Activated gamma-delta T cell treated with anti-CD3 and anti-CD28 coated beads, Interleukin-2, amount 50 U/mL, for 16 hours (primary cell): Measurements from ENCODE around the gene BICC1.

Experiments used
- DNase-seq: peaks from one replicate; pipeline ENCODE4 v3.0.0-alpha.2; 2020; ENCODE audit warnings: low read depth

The BICC1 gene

GRCh38 chr10:58516119-58516518 is 3.4 kb downstream of the BICC1 start:
- no peak for DNase-seq

- no peak for DNase-seq
Measured at GRCh38 chr10:58516671-58517070, 4.0 kb downstream of the BICC1 start.

DNA sequence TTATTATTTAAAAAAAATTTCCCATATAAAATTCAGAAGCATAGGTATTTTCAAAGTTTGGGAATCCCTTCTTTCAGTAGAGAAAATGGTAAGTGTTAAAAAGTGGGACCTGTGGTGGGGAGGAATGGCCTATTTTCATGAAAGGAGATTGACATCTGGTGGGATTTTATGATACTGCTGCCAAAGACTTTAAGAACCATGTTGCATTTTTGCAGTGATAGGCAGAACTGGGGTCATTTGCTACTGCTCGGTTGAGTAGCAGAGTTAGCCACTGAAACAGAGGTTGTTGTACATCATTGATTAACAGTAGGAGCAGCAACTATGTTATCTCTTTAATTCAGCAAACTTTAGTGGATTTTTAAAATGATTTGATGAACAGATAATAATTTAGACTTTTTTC is 4.4 kb downstream of the BICC1 start:
- DNase-seq = no peak

GRCh38 chr10:58517491-58518355 is 5.1 kb downstream of the BICC1 start:
- no peak for DNase-seq

DNA sequence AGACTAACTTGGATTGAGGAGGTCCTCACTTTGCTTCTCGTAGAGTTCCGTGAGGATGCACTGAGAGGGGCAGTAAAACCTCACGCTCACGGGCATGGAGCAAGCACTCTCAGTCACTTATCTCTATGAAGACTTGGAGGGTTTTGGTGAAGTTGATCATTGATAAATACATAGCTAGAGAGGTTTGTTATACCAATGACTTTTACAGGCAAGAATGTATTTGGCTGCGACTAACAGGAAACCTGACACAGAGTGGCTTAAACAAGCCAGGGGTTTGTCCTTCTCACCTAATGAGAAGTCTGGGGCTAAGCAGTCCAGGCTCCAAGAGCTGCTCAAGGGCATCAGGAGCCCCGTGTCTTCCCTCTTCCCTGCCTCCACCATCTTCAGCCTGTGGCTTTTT is 6.1 kb downstream of the BICC1 start:
- no peak for DNase-seq

- no peak for DNase-seq
Measured at GRCh38 chr10:58529077-58529728, 16.5 kb downstream of the BICC1 start.

DNA sequence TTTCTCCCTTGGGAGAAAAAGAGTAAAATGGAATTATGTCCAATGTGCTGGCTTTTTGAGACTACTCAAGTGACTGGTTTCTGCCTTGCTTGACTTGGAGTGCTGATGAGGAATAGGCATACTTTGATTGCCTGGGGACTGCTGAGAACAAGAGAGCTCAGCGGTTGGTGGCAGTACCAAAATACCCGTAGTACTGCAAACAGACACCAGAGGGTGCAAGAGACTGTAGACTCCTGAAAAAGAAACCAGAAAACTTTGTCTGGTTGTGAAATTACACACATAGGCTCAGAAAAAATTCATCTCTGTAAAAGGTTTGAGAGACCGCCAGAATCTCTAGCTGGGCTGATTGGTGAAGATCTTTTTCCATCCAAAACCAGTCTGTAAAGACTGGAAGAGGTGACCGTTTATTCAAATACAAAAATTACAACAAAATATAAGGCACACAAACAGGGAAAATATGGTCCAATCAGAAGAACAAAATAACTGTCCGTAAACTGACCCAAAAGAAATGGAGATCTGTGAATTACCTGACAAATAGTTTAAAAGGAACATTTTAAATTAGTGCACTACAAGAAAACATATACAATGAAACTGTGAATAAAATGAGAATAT is 18.5 kb downstream of the BICC1 start:
- DNase-seq = peak; percentile 14

- DNase-seq = no peak
Measured at GRCh38 chr10:58535311-58535710, 22.6 kb downstream of the BICC1 start.

GRCh38 chr10:58543141-58543540 is 30.5 kb downstream of the BICC1 start:
- no peak for DNase-seq

DNA sequence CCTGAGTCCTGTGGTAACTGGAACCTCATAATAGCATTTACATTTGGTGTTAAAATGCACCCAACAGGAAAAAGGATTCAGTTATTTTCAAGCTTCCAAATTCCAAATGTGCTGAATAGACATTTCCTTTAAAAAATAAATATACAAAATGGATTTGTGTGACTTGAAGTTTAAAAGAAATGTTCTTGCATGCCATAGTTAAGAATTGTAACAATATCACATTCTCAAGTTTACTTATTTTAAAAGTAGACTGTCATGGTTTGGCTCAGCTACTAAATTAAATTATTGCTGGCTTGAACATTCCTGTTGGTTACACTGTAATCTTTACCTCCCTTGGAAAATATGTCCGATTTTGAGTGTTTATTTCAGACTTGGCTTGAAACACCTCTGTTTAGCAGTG is 31.5 kb downstream of the BICC1 start:
- DNase-seq = no peak

- DNase-seq = no peak
Measured at GRCh38 chr10:58545427-58545826, 32.8 kb downstream of the BICC1 start.

GRCh38 chr10:58546137-58546536 is 33.5 kb downstream of the BICC1 start:
- DNase-seq = no peak

DNA sequence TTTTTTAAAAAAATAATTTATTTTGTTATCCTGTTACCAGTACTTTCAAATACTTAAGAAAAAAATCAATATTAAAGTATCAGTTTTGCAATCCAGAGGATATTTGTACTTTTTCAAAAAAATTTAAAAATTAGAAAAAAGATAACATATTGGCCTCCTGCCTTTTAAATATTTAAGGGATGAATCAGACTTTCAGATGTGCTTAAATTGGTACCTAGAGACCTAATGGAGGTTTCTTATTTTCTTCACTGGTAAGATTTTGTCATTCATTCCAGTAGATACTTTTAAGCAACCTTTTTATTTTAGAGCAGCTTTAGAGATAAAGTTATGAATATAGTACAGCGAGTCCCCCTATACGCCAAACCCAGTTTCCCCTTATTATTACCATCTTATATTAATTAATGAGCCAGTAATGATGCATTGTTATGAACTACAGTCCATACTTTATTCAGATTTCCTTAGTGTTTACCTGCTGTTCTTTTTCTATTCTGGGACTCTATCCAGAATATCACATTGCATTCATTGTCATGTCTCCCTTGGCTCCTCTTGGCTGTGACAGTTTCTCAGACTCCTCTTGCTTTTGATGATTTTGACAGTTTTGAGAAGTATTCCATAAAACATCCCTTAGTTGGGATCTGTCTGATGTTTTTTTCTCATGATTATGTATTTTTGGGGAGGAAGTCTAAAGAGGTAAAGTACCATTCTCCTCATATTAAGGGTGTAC is 34.2 kb downstream of the BICC1 start:
- no peak for DNase-seq

GRCh38 chr10:58547963-58548362 is 35.3 kb downstream of the BICC1 start:
- DNase-seq = no peak

DNA sequence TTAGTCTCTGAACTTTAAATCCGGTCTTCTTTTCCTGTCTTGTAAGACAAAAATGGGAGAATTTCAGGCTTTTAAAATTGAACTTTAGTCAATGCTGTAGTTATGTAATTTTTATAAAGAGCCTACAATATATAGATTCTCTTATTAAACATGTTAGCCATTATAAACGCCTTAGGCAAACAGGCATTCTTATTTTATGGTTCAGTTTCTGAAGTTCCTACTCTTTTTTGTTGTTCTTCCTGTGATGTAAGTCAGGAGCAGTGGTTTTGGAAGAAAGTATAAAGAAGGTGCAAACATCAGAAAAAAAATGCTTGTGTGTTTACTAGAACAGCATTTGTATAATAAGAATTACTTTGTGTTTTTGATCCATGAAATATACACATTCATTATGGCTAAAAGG is 41.6 kb downstream of the BICC1 start:
- DNase-seq = no peak

- DNase-seq = no peak
Measured at GRCh38 chr10:58555170-58555929, 42.7 kb downstream of the BICC1 start.

DNA sequence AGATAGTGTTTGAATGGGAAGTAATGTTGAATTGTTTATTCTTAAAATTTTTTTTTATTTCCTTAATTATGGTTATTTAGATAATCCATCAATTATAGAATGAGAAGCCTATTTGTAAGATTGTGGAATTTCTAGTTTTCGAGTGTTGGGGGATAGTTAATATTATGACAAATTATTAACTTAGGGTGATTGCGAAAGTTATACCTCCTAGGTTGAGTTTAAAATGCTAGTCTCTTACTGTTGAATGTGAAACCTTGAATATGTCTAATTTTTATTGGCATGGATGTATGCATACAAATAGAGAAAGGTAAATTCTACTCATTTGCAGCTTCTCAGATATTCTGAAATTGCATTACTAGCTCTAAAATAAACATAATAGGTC is 43.2 kb downstream of the BICC1 start:
- no peak for DNase-seq

GRCh38 chr10:58556516-58557165 is 44.0 kb downstream of the BICC1 start:
- no peak for DNase-seq

GRCh38 chr10:58557714-58558113 is 45.0 kb downstream of the BICC1 start:
- DNase-seq = no peak

- no peak for DNase-seq
Measured at GRCh38 chr10:58560068-58560467, 47.4 kb downstream of the BICC1 start.

GRCh38 chr10:58565271-58565670 is 52.6 kb downstream of the BICC1 start:
- DNase-seq = no peak
